GM21360 (cell line): ENCODE results near the gene NUDT10.
"Not testable (repeated sequence)": the region's sequence is repeated elsewhere in the genome, so short reads cannot be mapped to it uniquely, and the experiment has no call there.

Source experiments
- ATAC-seq: cut with Tn5 transposase; IDR thresholded peaks from one replicate; pipeline ENCODE4 v1.9.1; 2021; ENCODE audit warnings: mild to moderate bottlenecking, moderate library complexity; ENCODE audit not compliant: unreplicated experiment

Gene NUDT10

DNA sequence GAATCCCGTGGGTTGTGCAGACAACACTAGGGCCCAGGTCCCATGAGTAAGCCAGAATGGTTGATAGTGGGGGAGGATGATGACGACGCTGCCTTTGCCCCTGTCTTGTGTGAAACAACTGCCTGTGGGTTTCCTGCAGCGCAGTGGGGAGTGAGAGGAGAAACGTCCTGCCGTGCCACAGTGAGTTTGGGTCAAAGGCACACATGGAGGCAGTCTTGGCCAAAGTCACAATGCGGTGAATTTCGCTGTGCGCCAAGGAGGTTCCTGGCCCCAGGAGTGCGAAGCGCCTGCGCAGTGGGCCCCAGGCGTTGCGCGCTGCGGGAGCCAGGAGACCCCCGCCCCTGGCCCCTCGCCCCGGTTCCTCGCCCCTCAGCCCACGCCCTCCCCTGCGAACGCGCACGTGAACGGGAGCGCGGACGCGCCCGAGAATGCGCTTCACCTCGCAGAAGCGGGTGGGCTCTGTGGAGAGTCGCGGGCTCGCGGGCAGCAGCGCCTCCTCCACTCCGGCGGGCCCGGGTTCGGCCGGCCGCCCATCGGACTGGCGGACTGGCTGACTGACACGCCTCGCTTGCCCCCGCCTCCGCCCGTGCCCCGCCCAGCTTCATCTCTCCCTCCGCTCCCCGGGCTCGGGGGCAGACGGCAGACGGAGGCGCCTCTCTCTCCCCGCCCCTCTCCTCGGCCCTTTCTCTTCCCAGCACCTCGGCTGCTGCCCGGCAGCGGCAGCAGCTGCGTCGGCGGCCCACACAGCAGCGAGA, at the start of gene NUDT10:
Gene NUDT10, plus strand, starts transcription at position 635 of the 755 bp plus-strand sequence. CDS start 144 bp downstream, outside the sequence.
- no peak for ATAC-seq

DNA sequence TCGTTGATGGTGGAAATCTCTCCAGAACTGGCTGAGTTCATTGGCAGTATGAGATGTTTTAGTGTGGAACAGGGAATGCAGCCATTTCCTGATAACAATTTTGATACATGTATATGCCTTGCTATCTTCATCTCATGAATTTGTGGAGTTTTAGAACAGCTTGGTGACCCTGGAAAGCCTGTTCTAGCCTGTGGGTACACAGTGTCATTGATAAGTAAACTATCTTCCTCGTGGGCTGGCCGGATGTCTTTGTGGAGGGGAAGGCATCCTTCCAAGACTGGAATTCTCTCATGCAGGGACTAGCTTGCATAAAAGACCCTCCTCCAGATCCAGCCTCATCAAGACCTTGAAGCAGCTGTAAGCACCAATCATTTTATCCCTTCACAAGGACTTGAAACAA, 40.2 kb upstream of the NUDT10 start:
- no peak for ATAC-seq

DNA sequence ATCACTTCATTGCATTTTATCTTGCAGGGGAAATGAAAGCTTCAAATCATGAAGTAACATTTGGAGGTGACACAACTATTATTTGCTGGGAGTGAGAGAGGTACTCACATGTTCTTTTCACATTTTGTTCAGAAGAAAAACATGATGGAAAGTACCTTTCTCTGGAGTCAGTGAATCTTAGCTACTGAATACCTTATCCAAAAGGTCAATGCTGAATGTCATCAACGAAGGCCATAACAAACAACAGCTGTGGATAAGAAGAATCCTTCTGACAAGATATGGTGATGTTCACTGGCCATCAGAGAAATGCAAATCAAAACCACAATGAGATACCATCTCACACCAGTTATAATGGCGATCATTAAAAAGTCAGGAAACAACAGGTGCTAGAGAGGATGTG, 36.5 kb upstream of the NUDT10 start:
- no peak for ATAC-seq

DNA sequence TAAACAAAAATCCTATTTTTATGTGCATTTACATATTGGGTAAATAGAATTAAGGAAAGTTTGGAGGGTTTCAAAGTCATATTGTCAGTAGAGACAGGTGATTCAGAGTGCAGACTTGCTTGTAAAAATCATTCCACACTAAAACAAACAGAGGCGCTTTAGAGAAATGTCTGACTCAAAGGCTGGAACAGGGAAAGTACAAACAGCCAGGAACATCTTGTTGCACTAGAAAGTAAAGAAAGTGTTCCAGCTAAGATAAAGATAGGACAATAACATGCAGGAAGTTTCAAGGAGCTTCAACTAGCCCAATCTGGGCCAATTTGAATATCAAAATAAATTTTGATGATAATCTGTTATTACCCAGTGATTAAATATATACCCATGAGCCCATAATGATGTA, 16.4 kb upstream of the NUDT10 start:
- ATAC-seq = no peak

DNA sequence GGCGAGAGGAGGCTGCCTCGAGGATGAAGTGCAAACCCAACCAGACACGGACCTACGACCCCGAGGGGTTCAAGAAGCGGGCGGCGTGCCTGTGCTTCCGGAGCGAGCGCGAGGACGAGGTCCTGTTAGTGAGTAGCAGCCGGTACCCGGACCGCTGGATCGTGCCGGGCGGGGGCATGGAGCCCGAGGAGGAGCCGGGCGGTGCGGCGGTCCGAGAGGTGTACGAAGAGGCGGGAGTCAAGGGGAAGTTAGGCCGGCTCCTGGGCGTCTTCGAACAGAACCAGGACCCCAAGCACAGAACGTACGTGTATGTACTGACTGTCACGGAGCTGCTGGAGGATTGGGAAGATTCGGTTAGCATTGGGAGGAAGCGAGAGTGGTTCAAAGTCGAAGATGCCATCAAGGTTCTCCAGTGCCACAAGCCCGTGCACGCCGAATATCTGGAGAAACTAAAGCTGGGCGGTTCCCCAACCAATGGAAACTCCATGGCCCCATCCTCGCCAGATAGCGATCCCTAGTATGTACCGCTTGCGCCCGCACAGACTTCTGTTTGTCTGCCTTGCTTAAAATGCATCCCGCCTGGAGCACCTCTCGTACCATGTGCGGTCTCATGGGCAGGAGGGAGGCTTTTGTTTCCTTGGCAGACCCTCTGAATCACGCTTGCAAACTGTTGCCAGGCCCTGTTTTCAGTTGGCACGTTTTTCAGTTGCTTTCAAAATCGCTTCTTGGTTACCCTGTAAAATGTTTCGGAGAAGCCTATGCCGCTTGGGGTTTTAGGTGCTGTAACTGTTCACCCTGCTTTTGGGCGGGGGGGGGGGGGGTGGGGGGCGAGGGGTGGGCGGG, 542 bp downstream of the NUDT10 start:
- not testable (repeated sequence) for ATAC-seq

DNA sequence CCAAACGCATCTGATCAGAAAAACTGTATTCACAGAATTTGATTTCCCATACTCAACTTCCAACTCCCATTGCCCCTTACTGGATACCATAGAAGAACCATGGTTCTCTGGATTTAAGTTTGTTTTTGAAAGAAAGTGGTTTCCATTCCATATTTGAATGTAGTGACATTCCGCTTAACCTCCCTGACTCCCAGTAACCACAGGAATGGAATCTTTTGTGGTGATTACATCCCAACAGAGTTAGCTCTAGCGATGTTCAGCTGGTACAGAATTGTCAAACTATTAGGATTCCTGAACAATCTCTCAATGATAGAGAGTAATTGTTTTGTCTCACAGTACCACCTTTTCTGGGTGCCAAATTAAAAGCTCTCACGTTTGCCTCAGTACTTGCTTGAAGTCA, 1.7 kb downstream of the NUDT10 start:
- no peak for ATAC-seq

DNA sequence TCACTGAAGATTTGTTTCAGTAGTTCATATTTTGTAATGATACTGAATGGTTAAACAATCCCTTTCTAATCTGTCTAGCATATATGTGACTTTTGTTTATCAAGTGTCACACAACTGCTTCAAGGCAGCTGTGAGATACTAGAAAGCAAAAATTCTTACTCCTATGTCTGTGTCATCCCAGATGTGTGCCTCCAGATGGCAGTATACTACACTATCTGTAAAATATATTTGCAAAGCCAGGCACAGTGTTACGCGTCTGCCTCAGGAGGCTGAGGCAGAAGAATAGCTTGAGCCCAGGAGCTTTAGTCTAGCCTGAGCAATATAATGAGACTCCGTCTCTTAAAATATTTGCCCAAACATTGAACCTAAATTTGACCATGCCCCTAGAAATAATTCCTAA, 4.0 kb downstream of the NUDT10 start:
- ATAC-seq = no peak

DNA sequence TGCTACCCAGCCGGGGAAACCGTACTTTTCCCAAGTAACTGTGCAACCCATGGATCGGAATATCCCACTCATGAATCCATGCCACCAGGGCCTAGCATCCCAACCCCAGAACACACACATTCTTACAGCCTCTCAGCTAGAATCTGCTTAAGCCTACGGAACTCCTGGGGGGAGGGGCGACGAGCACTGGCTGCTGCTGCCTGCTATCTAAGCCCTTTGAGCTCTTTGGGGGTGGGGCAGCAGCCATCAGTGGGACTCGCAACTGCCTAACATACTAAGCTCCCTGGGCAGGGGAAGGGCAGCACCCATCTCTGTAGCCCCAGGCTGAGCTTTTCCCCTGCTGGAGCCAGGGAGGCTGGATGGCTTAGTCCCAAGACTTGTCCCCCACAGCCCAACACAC, 28.6 kb downstream of the NUDT10 start:
- ATAC-seq = no peak

DNA sequence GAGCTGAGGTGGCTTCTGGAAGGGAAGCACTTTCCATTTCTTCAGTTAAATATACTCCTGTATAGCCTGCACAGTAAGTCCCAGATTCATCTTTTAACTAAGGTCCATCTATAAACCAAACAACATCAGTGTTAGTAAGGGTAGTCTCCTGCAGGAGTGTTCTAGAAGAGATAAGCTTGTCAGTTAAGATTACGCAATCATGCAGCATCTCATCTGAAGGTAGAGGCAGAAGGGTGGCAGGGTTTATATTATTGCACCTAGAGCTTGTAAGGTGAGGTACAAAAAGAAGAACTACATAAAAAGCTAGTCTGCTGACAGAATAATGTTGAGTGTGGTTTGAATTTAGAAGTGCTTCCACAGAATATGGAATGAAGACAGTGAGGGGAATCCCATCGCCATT, 44.0 kb downstream of the NUDT10 start:
- ATAC-seq = no peak
